CD4-positive, CD25-positive, alpha-beta regulatory T cell (primary cell): Measurements from ENCODE around the gene GABRA5. TPM values are rescaled to one million over a fixed set of nuclear protein-coding genes. Genes with fewer than 3 reads are reported as not detected.
"Not testable (repeated sequence)": the region's sequence is repeated elsewhere in the genome, so short reads cannot be mapped to it uniquely, and the experiment has no call there.

Experiments
- ATAC-seq, 2 donors: fragments of 150-1000 bp; cut with Tn5 transposase; one replicate each; pipeline ENCODE4 v1.10.0; 2021; ENCODE audit warnings: low read depth in 2 of 2, moderate number of reproducible peaks in 2 of 2, moderate library complexity in 1 of 2
- DNase-seq, 3 donors: peaks; one replicate each; pipeline versions ENCODE4 v3.0.0 to v3.0.0-alpha.2; 2012 to 2022; ENCODE audit warnings: mixed read lengths in 1 of 3
- H3K27ac ChIP-seq: one replicate; pipeline ENCODE4 v1.7.0; 2013; ENCODE audit warnings: mild to moderate bottlenecking, low read length; ENCODE audit not compliant: insufficient read depth, poor library complexity, severe bottlenecking
- H3K27me3 ChIP-seq: one replicate; pipeline ENCODE4 v1.7.0; 2013; ENCODE audit warnings: low read length; ENCODE audit not compliant: control insufficient read depth, insufficient read depth
- H3K36me3 ChIP-seq: one replicate; pipeline ENCODE4 v1.7.0; 2013; ENCODE audit warnings: mild to moderate bottlenecking, low read length, moderate library complexity; ENCODE audit not compliant: control insufficient read depth, insufficient read depth
- H3K4me1 ChIP-seq: 2 replicates; pipeline ENCODE4 v1.7.0; 2013; ENCODE audit warnings: mild to moderate bottlenecking, low read length; ENCODE audit not compliant: insufficient read depth, control insufficient read depth, poor library complexity, severe bottlenecking
- H3K4me3 ChIP-seq: one replicate; pipeline ENCODE4 v1.7.0; 2013; ENCODE audit warnings: low read depth, mild to moderate bottlenecking, low read length, moderate library complexity
- H3K9me3 ChIP-seq, 2 experiments: 1 replicate in 1 of 2; 2 replicates in 1 of 2; pipeline ENCODE4 v1.7.0; 2013; ENCODE audit warnings: low read length in 2 of 2, mild to moderate bottlenecking in 1 of 2, moderate library complexity in 1 of 2; ENCODE audit not compliant: control insufficient read depth in 2 of 2
- H3K27ac Mint-ChIP-seq, 3 donors: one replicate each; pipeline ENCODE4 v1.8.0; 2020 to 2022; ENCODE audit warnings: mild to moderate bottlenecking in 3 of 3, mixed read lengths in 3 of 3, moderate library complexity in 2 of 3
- H3K27me3 Mint-ChIP-seq: one replicate; pipeline ENCODE4 v1.8.0; 2022; ENCODE audit warnings: mild to moderate bottlenecking, mixed read lengths
- H3K36me3 Mint-ChIP-seq: one replicate; pipeline ENCODE4 v1.8.0; 2020; ENCODE audit warnings: mixed read lengths
- H3K4me1 Mint-ChIP-seq, 4 donors: one replicate each; pipeline ENCODE4 v1.8.0; 2020 to 2022; ENCODE audit warnings: mixed read lengths in 4 of 4, mild to moderate bottlenecking in 1 of 4
- H3K4me3 Mint-ChIP-seq, 4 donors: one replicate each; pipeline ENCODE4 v1.8.0; 2020 to 2022; ENCODE audit warnings: mild to moderate bottlenecking in 4 of 4, mixed read lengths in 4 of 4, moderate library complexity in 3 of 4
- H3K9me3 Mint-ChIP-seq, 7 donors: one replicate each; pipeline ENCODE4 v1.8.0; 2020 to 2022; ENCODE audit warnings: mixed read lengths in 7 of 7, mild to moderate bottlenecking in 3 of 7, moderate library complexity in 2 of 7
- polyA plus RNA-seq, 4 donors: library from polyadenylated mRNA; unstranded; fragments of 300-500 nt; fragmentation: Illumina TruSeq; gene quantifications; one replicate each; pipeline ENCODE4 v1.2.3, GENCODE V29; 2021
- total RNA-seq: library from RNA; stranded (reverse); gene quantifications from one replicate; pipeline ENCODE4 v1.2.3, GENCODE V29; 2022

GABRA5 gene
- total and polyA plus RNA-seq, 5 donors from 2014 or later: not detected

DNA sequence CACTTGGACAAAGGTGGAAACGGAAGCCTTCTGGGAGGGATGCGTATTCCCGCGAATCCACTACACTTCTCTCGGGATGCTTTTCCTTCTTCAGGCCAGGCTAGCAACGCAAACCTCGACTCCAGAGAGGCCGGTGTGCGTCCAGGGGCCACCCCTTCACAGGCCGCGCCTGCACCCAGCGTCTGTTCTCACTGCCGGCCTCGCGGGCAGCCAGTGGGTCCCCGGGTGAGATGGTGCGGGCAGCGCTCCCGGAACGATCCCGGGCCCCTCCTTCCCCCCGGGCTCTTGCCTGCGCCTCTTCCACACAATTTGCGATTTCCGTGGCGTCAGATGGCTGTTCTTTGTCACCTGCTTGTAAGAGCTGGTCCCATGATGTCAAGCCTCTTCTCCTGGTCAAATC, 27.3 kb downstream of the GABRA5 start:
- H3K4me3 Mint-ChIP-seq: no peak overlapping the region
- no peak overlapping the region for H3K27ac ChIP-seq
- no peaks in the 10 kb centered on the region for H3K36me3 Mint-ChIP-seq
- no peaks in the 10 kb centered on the region for H3K36me3 ChIP-seq
- H3K9me3 ChIP-seq: no peaks in the 10 kb centered on the region
- H3K27me3 ChIP-seq: no peaks in the 10 kb centered on the region
- peaks cover 0 to 8% (median 5%) of the 10 kb centered on the region in 7 donors for H3K9me3 Mint-ChIP-seq
- H3K4me1 ChIP-seq: no peaks in the 10 kb centered on the region
- ATAC-seq (no peak), DNase-seq (no peak)
- H3K4me1 Mint-ChIP-seq: no peaks in the 10 kb centered on the region
- H3K4me3 ChIP-seq: no peak overlapping the region
- no peak overlapping the region for H3K27ac Mint-ChIP-seq
- H3K27me3 Mint-ChIP-seq: no peaks in the 10 kb centered on the region

DNA sequence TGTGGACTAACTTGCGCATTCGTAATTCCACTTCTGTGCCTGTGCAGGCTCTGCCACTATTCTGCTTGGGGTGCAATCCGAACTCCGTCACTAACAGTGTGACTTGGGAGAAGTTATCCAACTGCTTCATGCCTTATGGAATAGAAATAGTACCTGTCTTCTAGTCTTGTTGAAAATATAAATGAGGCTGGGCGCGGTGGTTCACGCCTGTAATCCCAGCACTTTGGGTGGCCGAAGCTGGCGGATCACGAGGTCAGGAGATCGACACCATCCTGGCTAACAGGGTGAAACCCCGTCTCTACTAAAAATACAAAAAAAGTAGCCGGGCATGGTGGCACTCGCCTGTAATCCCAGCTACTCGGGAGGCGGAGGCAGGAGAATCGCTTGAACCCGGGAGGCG, 28.5 kb downstream of the GABRA5 start:
- peaks cover 0 to 15% (median 7%) of the 10 kb centered on the region in 7 donors for H3K9me3 Mint-ChIP-seq
- H3K4me1 ChIP-seq, H3K4me3 ChIP-seq, H3K27me3 ChIP-seq, H3K27ac ChIP-seq, H3K4me3 Mint-ChIP-seq, H3K27me3 Mint-ChIP-seq, H3K4me1 Mint-ChIP-seq, H3K36me3 Mint-ChIP-seq, DNase-seq, H3K27ac Mint-ChIP-seq, H3K36me3 ChIP-seq, ATAC-seq, H3K9me3 ChIP-seq: not testable (repeated sequence)

DNA sequence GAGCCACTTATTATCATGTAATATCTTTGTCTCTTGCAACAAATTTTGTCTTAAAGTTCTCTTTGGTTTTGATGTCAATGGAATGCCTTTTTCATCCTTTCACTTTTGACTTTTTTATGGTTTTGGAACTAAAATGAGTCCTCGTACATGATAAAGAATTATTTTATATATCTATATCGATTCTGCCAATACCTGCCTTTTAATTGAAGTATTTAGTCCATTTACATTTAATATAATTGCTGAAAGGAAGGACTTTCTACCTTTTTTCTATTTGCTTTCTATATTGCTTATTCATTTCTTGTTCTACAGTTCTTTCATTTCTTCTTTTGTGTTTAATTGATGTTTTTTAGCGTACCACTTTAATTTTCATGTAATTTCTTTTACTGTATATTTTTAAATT, 32.8 kb downstream of the GABRA5 start:
- Histone ChIP-seq H3K36me3 (no peaks in the 10 kb centered on the region), H3K27ac (no peak overlapping the region), H3K4me3 (no peak overlapping the region), H3K4me1 (no peaks in the 10 kb centered on the region), H3K9me3 (no peaks in the 10 kb centered on the region), H3K27me3 (no peaks in the 10 kb centered on the region)
- Mint-ChIP-seq H3K27me3 (no peaks in the 10 kb centered on the region), H3K36me3 (no peaks in the 10 kb centered on the region), H3K4me1 (no peaks in the 10 kb centered on the region), H3K4me3 (no peak overlapping the region), H3K27ac (no peak overlapping the region), H3K9me3 (peaks cover 0 to 50% (median 11%) of the 10 kb centered on the region in 7 donors)
- ATAC-seq: no peak
- DNase-seq: no peak

DNA sequence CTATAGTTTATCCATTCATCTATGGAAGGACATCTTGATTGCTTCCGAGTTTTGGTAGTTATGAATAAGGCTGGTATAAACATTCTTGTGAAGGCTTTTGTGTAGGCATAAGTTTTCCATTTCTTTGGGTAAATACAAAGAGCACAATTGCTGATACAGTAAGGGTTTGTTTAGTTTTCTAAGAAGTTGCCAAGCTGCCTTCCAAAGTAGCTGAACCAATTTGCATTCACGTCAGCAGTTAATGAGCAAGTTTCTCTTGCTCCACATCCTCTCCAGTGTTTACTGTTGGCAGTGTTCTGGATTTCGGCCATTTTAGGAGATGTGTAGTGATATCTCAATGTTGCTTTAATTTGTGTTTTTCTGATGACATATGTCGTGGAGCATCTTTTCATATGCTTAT, 34.2 kb downstream of the GABRA5 start:
- peaks cover 0 to 6% of the 10 kb centered on the region in 2 experiments for H3K9me3 ChIP-seq
- no peak overlapping the region for H3K4me3 Mint-ChIP-seq
- H3K4me3 ChIP-seq: no peak overlapping the region
- no peaks in the 10 kb centered on the region for H3K4me1 Mint-ChIP-seq
- H3K27ac ChIP-seq: no peak overlapping the region
- H3K4me1 ChIP-seq: no peaks in the 10 kb centered on the region
- H3K27me3 Mint-ChIP-seq: no peaks in the 10 kb centered on the region
- DNase-seq: no peak
- H3K27me3 ChIP-seq: no peaks in the 10 kb centered on the region
- H3K27ac Mint-ChIP-seq: no peak overlapping the region
- no peak for ATAC-seq
- peaks cover 3 to 62% (median 12%) of the 10 kb centered on the region in 7 donors for H3K9me3 Mint-ChIP-seq
- H3K36me3 Mint-ChIP-seq: no peaks in the 10 kb centered on the region
- H3K36me3 ChIP-seq: no peaks in the 10 kb centered on the region

DNA sequence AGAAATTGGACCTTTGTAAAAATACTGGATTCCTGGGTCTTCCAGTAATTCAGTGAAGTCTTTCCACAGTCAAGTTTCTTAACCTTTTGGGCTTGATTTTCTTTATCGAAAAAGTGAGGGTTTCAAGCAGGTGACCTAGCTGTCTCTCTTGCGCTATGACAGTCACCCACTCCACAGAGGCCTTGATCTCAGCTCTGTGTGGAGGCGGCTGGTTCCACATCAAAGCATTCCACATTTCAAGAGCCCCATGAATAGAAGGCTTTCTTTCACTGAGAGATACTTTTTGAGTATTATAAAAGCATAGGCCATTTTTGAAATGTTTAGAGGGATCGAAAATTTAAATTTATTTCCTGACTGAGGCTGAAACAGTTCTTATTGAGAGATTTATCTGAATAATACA, 43.9 kb downstream of the GABRA5 start:
- Histone ChIP-seq H3K36me3 (no peaks in the 10 kb centered on the region), H3K27ac (no peak overlapping the region), H3K4me1 (no peaks in the 10 kb centered on the region), H3K27me3 (no peaks in the 10 kb centered on the region), H3K9me3 (peaks cover 0 to 9% of the 10 kb centered on the region in 2 experiments), H3K4me3 (no peak overlapping the region)
- Mint-ChIP-seq H3K36me3 (no peaks in the 10 kb centered on the region), H3K9me3 (peaks cover 2 to 22% (median 10%) of the 10 kb centered on the region in 7 donors), H3K4me3 (no peak overlapping the region), H3K27ac (no peak overlapping the region), H3K4me1 (no peaks in the 10 kb centered on the region), H3K27me3 (no peaks in the 10 kb centered on the region)
- DNase-seq (no peak), ATAC-seq (no peak)

DNA sequence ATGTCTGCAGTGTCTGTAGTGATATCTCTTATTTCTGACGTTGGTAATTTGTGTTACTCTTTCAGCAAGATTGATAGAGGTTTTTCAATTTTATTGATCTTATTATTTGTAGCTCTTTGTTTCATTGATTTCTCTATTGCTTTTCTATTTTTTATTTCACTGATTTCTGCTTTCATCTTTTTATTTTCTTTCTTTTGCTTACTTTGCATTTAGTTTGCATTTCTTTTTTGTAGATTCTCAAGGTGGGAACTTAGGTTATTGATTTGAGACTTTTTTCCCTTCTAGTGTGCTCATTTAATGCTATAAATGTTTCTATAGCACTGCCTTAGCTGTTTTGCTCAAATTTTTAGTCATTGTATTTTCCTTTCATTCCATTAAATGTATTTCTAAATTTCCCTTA, 54.6 kb downstream of the GABRA5 start:
- H3K4me1 ChIP-seq: no peaks in the 10 kb centered on the region
- no peaks in the 10 kb centered on the region for H3K36me3 Mint-ChIP-seq
- H3K9me3 ChIP-seq: no peaks in the 10 kb centered on the region
- H3K4me3 ChIP-seq: no peak overlapping the region
- H3K9me3 Mint-ChIP-seq: peaks cover 0 to 10% (median 3%) of the 10 kb centered on the region in 7 donors
- ATAC-seq (no peak), DNase-seq (no peak)
- no peaks in the 10 kb centered on the region for H3K27me3 Mint-ChIP-seq
- H3K4me1 Mint-ChIP-seq: no peaks in the 10 kb centered on the region
- no peak overlapping the region for H3K27ac Mint-ChIP-seq
- H3K36me3 ChIP-seq: no peaks in the 10 kb centered on the region
- H3K4me3 Mint-ChIP-seq: no peak overlapping the region
- H3K27me3 ChIP-seq: no peaks in the 10 kb centered on the region
- no peak overlapping the region for H3K27ac ChIP-seq

DNA sequence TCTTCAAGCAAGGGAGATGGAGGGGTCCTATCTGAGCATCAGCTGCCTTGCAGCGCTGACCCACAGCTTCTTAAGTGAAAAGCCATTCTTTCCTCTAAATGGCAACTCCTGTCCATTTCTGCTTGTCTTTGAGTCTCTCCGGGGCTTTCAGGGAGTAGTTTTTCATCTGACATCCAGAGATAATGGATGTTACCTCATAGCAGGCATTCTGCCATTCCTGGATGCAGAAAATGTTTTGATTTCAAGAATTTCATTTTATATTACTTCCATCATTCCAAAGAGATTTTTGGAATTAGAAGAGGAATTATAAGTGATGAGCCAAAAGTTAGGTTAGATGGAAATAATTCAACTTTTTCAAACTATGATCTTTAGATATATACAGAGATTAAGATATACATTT, 59.2 kb downstream of the GABRA5 start:
- Histone ChIP-seq H3K27me3 (no peaks in the 10 kb centered on the region), H3K4me1 (no peaks in the 10 kb centered on the region), H3K27ac (no peak overlapping the region), H3K36me3 (no peaks in the 10 kb centered on the region), H3K9me3 (no peaks in the 10 kb centered on the region), H3K4me3 (no peak overlapping the region)
- ATAC-seq: no peak
- Mint-ChIP-seq H3K9me3 (peaks cover 0 to 11% (median 2%) of the 10 kb centered on the region in 7 donors), H3K36me3 (no peaks in the 10 kb centered on the region), H3K27ac (no peak overlapping the region), H3K4me3 (no peak overlapping the region), H3K4me1 (no peaks in the 10 kb centered on the region), H3K27me3 (no peaks in the 10 kb centered on the region)
- no peak for DNase-seq

DNA sequence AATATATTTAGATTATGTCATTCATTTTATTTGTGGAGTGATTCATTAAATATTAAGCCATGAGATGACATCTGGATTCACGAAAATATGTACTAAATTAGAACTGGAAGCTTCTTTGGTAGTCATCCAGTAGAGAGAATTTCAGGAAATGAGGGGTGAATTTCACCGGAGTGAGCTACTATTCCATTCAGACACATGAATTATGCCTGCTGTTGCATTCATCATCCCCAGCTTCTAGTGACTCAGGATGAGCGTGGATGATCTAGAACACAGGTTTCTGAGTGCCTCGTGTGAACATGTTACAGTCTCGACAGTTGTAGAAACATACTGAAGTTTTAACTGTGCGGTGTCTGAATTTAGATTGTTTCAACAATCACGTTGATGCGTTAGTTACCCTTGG, 61.2 kb downstream of the GABRA5 start:
- H3K4me1 Mint-ChIP-seq: no peaks in the 10 kb centered on the region
- ATAC-seq (no peak), DNase-seq (no peak)
- H3K4me3 Mint-ChIP-seq: no peak overlapping the region
- peaks cover 0 to 11% (median 2%) of the 10 kb centered on the region in 7 donors for H3K9me3 Mint-ChIP-seq
- no peaks in the 10 kb centered on the region for H3K36me3 Mint-ChIP-seq
- H3K27me3 Mint-ChIP-seq: no peaks in the 10 kb centered on the region
- H3K4me1 ChIP-seq: no peaks in the 10 kb centered on the region
- no peak overlapping the region for H3K27ac Mint-ChIP-seq
- H3K27me3 ChIP-seq: no peaks in the 10 kb centered on the region
- H3K27ac ChIP-seq: no peak overlapping the region
- H3K9me3 ChIP-seq: no peaks in the 10 kb centered on the region
- H3K36me3 ChIP-seq: no peaks in the 10 kb centered on the region
- H3K4me3 ChIP-seq: no peak overlapping the region
